GM18508 (cell line): ENCODE data around the gene SYT8.

Source experiments
- ATAC-seq: cut with Tn5 transposase; IDR thresholded peaks from one replicate; pipeline ENCODE4 v1.9.1; 2021; ENCODE audit warnings: moderate number of reproducible peaks; ENCODE audit not compliant: insufficient read depth, unreplicated experiment

SYT8 gene

DNA sequence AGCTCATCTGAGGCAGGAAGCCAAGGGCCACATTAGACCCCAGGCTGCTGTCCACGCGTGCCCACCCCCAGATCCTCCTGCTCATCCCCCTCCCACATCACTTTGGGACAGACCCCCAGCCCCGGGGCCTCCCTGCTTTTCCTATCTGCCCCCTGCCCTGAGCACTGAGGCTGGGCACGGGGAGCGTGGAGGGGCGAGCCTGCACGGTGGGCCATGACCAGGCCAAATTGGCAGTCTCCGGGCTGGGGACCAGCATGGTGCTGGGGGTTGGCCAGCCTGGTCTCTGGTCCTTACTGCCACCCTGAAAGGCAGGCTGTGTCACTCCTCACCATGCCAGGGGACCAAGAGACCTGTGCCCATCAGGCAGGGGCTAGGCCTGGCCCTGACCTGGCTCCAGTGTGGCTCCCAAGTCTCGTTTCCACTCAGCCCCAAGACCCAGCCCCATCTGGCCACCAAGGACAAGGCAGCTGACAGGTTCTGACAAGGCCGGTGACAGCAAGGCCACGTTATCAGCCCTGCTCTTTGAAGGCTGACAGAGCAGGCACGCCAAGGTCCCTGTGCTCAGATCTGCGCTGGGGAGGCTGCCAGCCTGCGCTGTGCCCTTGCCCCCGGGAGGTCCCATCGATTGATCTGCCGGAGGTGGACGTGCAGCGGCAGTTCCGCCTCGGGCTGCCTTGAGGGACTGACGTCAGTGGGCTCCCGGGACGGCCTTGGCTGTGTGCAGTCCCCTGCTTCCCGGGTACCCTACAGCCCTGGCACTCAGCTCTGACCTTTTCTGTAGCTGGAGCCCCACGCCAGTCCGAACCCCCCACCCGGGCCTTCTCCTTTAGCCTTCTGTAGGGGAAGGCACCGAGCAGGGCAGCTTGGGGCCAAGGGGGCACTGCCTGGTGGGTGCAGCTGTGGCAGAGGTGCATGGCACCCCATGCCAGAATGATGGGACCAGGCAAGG lies 7.6 kb downstream of the SYT8 start:
- no peak for ATAC-seq

GRCh38 chr11:1843098-1843473 lies 8.3 kb downstream of the SYT8 start:
- no peak for ATAC-seq

DNA sequence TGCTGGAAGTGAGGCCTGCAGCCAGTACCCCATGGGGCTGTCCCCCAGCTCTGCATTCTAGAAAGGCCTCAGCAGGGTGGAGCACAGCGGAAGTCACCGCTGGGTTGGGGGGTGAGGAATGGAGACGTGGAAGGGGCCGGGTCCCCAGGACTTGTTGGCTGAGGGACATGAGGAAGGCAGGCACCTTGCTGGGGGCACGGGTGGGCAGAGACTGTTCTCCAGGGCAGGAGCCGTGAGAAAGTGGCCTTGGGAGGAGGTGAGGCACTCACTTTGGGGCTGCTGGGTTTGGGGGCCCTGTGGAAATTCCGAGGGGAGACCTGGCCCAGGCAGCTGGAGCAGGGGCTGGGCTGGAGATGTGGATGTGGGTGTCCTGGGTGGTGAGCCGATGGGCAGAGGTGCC lies 9.0 kb downstream of the SYT8 start:
- no peak for ATAC-seq

DNA sequence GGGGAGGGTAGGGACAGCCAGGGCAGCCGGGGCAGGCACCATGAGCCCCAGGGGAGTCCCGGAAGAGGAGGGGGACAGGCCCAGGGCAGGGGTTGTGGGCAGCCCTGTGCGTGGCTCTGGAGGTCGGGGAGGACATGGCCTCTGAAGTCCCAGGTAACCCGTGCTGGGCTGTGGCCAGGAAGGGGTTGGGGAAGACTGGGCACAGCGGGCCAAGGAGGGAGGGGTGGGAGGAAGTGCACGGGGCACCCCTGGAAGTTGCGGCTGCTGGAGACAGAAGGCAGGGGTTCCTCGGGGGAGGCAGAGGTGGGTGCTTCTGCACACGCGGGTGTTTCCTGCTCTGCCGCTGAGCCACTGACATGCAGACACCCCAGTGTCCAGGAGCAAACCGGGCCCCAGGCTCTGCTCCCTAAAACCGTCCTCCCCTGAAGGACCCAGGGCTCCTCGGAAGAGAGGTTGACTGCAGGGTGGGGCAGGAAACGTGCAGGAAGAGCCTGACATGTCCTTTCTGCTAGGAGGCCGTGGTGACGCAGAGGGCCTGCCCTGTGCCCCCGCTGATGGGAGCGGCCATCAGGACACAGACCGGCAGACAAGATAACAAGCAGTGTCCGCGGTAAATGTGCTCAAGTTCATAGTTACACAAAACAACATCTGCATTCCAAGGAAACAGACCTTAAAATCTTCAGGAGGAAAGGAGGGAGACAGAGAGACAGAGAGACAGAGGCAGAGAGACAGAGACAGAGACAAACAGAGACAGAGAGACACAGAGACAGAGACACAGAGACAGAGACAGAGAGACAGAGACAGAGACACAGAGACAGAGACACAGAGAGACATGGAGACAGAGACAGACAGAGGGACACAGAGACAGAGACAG lies 9.7 kb downstream of the SYT8 start:
- no peak for ATAC-seq

GRCh38 chr11:1845095-1845429 lies 10.3 kb downstream of the SYT8 start:
- no peak for ATAC-seq

GRCh38 chr11:1845561-1846452 lies 11.0 kb downstream of the SYT8 start:
- no peak for ATAC-seq

- ATAC-seq = no peak
These were observed 11.7 kb downstream of the SYT8 start for GRCh38 chr11:1846453-1846932.

GRCh38 chr11:1847006-1847735 lies 12.4 kb downstream of the SYT8 start:
- no peak for ATAC-seq

DNA sequence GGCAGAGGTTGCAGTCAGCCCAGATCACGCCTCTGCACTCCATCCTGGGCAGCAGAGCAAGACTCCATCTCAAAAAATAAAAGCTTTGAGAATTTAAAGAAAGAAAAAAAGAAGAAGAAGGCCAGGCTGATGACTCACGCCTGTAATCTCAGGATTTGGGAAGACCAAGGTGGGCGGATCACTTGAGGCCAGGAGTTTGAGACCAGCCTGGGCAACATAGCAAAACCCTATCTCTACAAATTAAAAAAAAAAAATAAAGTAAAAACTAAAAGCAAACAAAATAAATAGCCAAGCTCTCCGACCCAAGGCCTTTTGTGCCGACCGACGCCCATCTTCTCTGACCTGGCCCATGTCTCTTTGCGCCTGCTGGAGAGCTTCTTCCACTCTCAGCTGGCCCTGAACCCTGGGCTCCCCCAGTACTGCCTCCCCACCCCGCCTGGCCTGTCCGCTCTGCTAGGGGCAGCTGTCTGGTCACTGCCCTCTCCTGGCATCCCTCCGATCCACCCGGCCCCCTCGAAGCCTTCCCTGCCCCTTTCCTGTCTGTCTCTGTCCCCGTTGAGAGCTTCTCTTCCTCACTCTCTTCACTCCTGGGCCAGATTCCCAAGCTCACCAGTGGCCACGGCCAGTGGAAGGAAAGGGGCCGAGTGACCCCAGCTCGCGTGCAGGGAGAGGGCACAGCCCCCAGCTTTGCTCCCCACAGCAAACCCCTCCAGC lies 13.3 kb downstream of the SYT8 start:
- no peak for ATAC-seq

GRCh38 chr11:1848640-1849430 lies 14.0 kb downstream of the SYT8 start:
- no peak for ATAC-seq

GRCh38 chr11:1851468-1852180 lies 16.8 kb downstream of the SYT8 start:
- no peak for ATAC-seq

GRCh38 chr11:1852271-1852876 lies 17.6 kb downstream of the SYT8 start:
- ATAC-seq = no peak

GRCh38 chr11:1852877-1853276 lies 18.1 kb downstream of the SYT8 start, which contains the start of gene LSP1:
Gene LSP1 (plus strand): TSS chr11:1853084. CDS start chr11:1853145, 61 bp downstream.
- no peak for ATAC-seq

DNA sequence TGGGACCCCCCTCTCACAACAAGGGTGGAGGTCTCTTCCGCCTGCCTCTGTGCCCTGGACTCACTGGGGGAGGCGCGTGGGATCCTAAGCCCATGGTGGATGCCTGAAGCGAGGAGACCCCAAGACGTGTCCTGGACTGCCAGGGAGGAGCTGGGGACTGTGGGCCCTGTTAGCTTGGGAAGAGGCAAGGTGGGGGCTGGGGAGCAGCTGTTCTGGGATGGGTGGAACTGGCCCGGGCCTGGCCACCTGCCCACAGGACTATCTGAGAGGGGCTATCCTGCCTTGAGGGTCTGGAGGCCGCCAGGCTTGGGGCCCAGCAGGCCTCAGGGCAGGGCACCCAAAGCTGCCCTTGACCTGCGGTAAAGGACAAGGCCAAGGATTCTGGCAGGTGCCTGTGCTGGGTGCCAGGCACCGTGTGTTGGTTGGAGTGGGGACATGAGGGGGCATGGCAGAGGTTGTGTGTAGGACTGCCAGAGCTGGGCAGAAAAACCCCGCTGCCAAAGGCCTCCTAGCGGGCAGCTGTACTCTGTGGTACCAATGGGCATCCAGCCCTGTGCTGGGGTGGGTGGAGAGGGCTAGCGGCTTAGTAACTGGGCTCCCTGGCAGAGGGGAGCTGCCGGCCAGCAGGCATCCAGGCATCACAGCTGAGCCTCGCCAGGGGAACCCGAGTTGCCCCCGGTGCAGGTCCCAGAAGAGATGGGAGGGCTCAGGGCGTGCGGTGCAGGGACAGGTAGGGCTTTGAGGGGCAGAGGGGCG lies 18.8 kb downstream of the SYT8 start:
- no peak for ATAC-seq

GRCh38 chr11:1854132-1854948 lies 19.6 kb downstream of the SYT8 start:
- ATAC-seq = no peak
